KMS-11 (cell line): Measurements from ENCODE around the gene DNAH11.

ENCODE experiments used
- H2AFZ ChIP-seq: fragments of 200-600 bp; sonication (generic); 2 replicates; pipeline ENCODE4 v1.6.1; 2016; ENCODE audit warnings: antibody characterized with exemption, mixed run types, low read depth
- H3K27ac ChIP-seq: fragments of 200-600 bp; sonication (generic); 2 replicates; pipeline ENCODE4 v1.6.1; 2016; ENCODE audit warnings: mild to moderate bottlenecking, mixed run types
- H3K27me3 ChIP-seq: fragments of 200-600 bp; sonication (generic); 2 replicates; pipeline ENCODE4 v1.6.1; 2017; ENCODE audit warnings: mild to moderate bottlenecking, low read depth, mixed run types, moderate library complexity; ENCODE audit not compliant: insufficient read depth
- H3K36me3 ChIP-seq: fragments of 200-600 bp; sonication (generic); 2 replicates; pipeline ENCODE4 v1.6.1; 2017; ENCODE audit warnings: mild to moderate bottlenecking, mixed run types; ENCODE audit not compliant: insufficient read depth
- H3K4me1 ChIP-seq: fragments of 200-600 bp; sonication (generic); 2 replicates; pipeline ENCODE4 v1.6.1; 2016; ENCODE audit warnings: mild to moderate bottlenecking, low read depth, mixed run types; ENCODE audit not compliant: poor library complexity, severe bottlenecking
- H3K4me2 ChIP-seq: fragments of 200-600 bp; sonication (generic); 2 replicates; pipeline ENCODE4 v1.7.0; 2016; ENCODE audit warnings: mild to moderate bottlenecking, mixed run types
- H3K4me3 ChIP-seq: fragments of 200-600 bp; sonication (generic); IDR thresholded peaks from 2 replicates; pipeline ENCODE4 v1.6.1; 2017; ENCODE audit warnings: low read depth, low read length, mixed read lengths; ENCODE audit not compliant: insufficient read depth
- H3K79me2 ChIP-seq: fragments of 200-600 bp; sonication (generic); 2 replicates; pipeline ENCODE4 v1.6.1; 2016; ENCODE audit warnings: low read depth, mixed run types; ENCODE audit not compliant: insufficient read depth
- H3K9ac ChIP-seq: fragments of 200-600 bp; sonication (generic); 2 replicates; pipeline ENCODE4 v1.6.1; 2016; ENCODE audit warnings: mild to moderate bottlenecking, mixed run types
- H4K20me1 ChIP-seq: fragments of 200-600 bp; sonication (generic); 2 replicates; pipeline ENCODE4 v1.6.1; 2016; ENCODE audit warnings: mild to moderate bottlenecking, mixed run types; ENCODE audit not compliant: insufficient read depth
- CTCF ChIP-seq: fragments of 200-600 bp; sonication (generic); conservative IDR thresholded peaks from 2 replicates; pipeline ENCODE4 v1.6.1; 2017; ENCODE audit warnings: low read depth, mild to moderate bottlenecking, antibody characterized with exemption, low read length, moderate library complexity, mixed read lengths

DNAH11 gene

DNA sequence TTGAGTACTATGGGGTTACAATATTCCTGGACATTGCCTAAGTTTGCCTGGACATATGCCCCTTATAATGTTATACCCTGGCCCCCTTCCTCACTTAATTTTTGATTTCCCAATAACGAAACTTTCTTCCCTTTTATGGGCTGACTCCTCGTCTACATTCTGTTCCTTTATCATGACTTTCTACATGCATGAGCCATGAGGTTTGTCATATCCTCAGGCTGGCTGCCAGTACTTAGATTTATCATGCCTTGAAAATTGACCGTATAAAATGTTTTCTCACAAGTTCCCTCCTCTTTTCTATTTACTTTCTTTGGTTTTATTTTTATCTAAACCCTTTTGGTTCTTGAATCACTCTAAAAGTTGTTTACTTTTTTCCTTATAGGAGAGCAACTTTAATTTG is 4.7 kb downstream of the DNAH11 start:
- no peak overlapping the region for H2AFZ ChIP-seq
- no peak for TF ChIP-seq CTCF
- no peak overlapping the region for H3K4me2 ChIP-seq
- H3K4me1 ChIP-seq: peaks cover 11% of the 10 kb centered on the region
- no peaks in the 10 kb centered on the region for H3K36me3 ChIP-seq
- no peak overlapping the region for H3K9ac ChIP-seq
- no peak overlapping the region for H3K27ac ChIP-seq
- H3K4me3 ChIP-seq: no peak overlapping the region
- no peaks in the 10 kb centered on the region for H3K27me3 ChIP-seq
- no peaks in the 10 kb centered on the region for H4K20me1 ChIP-seq
- no peaks in the 10 kb centered on the region for H3K79me2 ChIP-seq

DNA sequence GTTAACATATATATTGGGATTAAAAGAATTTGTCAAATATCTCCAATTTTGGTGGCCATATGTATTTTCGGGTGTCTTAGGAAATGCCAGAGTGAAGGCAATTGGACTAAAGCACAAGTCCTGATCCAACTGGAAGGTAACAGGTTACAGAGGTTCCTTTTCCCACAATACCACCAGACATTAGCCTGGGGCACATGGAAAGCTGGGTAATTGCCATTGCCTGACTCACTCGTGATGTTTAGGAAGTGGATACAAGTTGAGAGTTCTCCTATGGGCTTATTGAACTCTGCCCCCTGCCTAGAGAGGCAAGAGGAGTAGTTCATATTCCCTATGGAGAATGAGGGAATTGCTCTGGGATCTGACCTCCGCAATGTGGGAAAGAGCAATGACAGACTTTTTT is 5.7 kb downstream of the DNAH11 start:
- Histone ChIP-seq H3K36me3 (no peaks in the 10 kb centered on the region), H3K4me2 (no peak overlapping the region), H3K27me3 (no peaks in the 10 kb centered on the region), H2AFZ (no peak overlapping the region), H3K4me1 (peaks cover 9% of the 10 kb centered on the region), H4K20me1 (no peaks in the 10 kb centered on the region), H3K79me2 (no peaks in the 10 kb centered on the region), H3K27ac (no peak overlapping the region), H3K9ac (no peak overlapping the region), H3K4me3 (no peak overlapping the region)
- no peak for TF ChIP-seq CTCF

- Histone ChIP-seq H3K4me3 (no peak overlapping the region), H3K79me2 (no peaks in the 10 kb centered on the region), H3K27me3 (no peaks in the 10 kb centered on the region), H3K4me1 (no peaks in the 10 kb centered on the region), H4K20me1 (no peaks in the 10 kb centered on the region), H3K4me2 (no peak overlapping the region), H3K9ac (no peak overlapping the region), H2AFZ (no peak overlapping the region), H3K27ac (no peak overlapping the region), H3K36me3 (no peaks in the 10 kb centered on the region)
- TF ChIP-seq CTCF: no peak
Observed at GRCh38 chr7:21550076-21550475, 7.2 kb downstream of the DNAH11 start.

DNA sequence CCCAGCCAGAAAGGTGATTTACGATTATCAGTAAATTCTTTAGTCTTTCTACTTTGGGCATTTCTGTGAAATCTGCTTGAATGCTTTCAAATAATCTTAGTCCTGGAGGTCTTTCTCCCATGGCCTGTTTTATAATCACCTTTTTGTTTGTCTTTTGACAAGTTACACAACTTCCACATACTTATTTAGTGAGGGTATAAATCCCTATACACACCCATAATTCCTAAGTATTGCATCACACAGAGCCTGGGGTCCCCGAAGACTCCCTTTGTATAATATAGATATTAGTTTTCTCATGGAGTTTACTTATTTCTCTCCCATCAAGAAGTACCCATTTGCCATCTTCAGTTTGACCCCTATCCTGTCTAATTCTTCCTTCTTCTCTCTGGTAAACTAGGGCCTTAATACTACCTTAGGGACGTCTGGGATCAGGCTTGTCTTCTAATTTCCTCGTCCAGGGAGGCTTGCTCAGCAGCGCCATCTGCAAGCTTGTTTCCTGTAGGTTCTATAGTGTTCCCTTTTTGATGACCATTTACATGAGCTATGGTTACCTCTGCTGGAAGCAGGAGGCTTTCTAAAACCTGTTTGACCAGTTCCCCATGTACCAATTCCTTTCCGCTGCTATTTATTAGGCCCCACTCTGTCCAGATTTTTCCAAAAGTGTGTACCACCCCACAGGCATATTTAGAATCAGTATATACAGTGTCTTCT is 8.1 kb downstream of the DNAH11 start:
- no peaks in the 10 kb centered on the region for H3K36me3 ChIP-seq
- no peak overlapping the region for H3K27ac ChIP-seq
- H3K4me3 ChIP-seq: no peak overlapping the region
- H4K20me1 ChIP-seq: no peaks in the 10 kb centered on the region
- H2AFZ ChIP-seq: no peak overlapping the region
- H3K79me2 ChIP-seq: no peaks in the 10 kb centered on the region
- H3K4me1 ChIP-seq: no peaks in the 10 kb centered on the region
- H3K27me3 ChIP-seq: no peaks in the 10 kb centered on the region
- H3K9ac ChIP-seq: no peak overlapping the region
- H3K4me2 ChIP-seq: no peak overlapping the region
- no peak for TF ChIP-seq CTCF
